ENCODE data around the gene NCOA3.

NCOA3 gene

GRCh38 chr20:47623206-47623605 is 121.5 kb downstream of the NCOA3 start:
- DNase-seq (ENCODE audit: extremely low spot score), result no peak
- TF ChIP-seq PKNOX1 (IDR thresholded peaks at IDR 0.05), result no peak
- TF ChIP-seq SUZ12 (IDR thresholded peaks at IDR 0.05), result no peak
- POLR2A ChIA-PET, result interaction anchor here (0.6 kb wide), 1 partner anchor 231 kb away, joined by 3 read pairs; no protein-coding TSS in a partner anchor
- CTCF ChIA-PET, result no interaction called here

DNA sequence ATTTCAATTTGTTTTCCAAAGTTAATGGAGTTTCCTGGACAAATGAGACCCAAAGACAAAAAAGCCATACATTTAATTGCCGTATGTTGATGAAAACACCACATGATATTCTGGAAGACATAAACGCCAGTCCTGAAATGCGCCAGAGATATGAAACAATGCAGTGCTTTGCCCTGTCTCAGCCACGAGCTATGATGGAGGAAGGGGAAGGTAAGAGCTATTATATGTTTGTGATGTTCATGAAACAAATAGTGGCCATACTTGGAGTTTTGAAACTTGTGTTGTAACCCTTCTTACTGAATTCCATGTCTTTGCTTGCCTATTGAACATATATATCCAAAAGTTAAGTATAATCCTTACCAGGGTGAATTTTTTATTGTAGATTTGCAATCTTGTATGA is 125.9 kb downstream of the NCOA3 start:
- no peak for DNase-seq (ENCODE audit: extremely low spot score)
- TF ChIP-seq TARDBP (IDR thresholded peaks at IDR 0.05) (no peak), ZNF384 (IDR thresholded peaks at IDR 0.05) (no peak), FOXM1 (IDR thresholded peaks at IDR 0.05; ENCODE audit: borderline replicate concordance) (no peak), ARNT (IDR thresholded peaks at IDR 0.05) (no peak), SP1 (IDR thresholded peaks at IDR 0.05) (no peak), CTBP1 (IDR thresholded peaks at IDR 0.05; ENCODE audit: borderline replicate concordance) (no peak), LEF1 (IDR thresholded peaks at IDR 0.05; ENCODE audit: borderline replicate concordance) (no peak), FOXA1 (IDR thresholded peaks at IDR 0.05) (no peak), L3MBTL2 (conservative IDR thresholded peaks at IDR 0.05) (no peak), ELF4 (IDR thresholded peaks at IDR 0.05) (no peak), BHLHE40 (IDR thresholded peaks at IDR 0.05; ENCODE audit: borderline replicate concordance) (no peak), SUZ12 (IDR thresholded peaks at IDR 0.05) (no peak), HDGF (IDR thresholded peaks at IDR 0.05; ENCODE audit: borderline replicate concordance) (no peak), NFRKB (IDR thresholded peaks at IDR 0.05) (no peak), FOXK2 (IDR thresholded peaks at IDR 0.05) (no peak), PKNOX1 (IDR thresholded peaks at IDR 0.05) (no peak)
- ChIA-PET CTCF (no interaction called here), POLR2A (no interaction called here)

DNA sequence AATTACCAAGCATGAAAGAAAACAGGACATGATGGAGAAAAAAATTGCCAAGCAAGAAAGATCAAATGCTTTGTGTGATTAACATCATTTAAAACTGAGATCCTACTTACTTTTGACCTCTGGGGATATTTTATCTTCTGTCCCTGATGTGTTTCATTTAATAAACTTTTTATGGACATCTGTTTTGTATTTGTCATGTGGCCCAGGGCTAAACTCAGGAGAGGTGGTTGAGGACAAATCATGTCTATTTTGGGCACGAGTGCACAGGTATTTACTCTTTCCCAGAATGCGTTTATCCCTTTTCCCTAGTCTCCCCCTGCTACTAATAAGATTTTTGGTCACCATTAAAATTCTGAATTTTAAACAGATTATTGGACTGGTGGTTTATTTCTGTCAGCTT is 128.2 kb downstream of the NCOA3 start:
- CTCF ChIA-PET, result no interaction called here
- no peak for DNase-seq (ENCODE audit: extremely low spot score)
- POLR2A ChIA-PET, result no interaction called here
- no peak for TF ChIP-seq LEF1 (IDR thresholded peaks at IDR 0.05; ENCODE audit: borderline replicate concordance)
- TF ChIP-seq FOXM1 (IDR thresholded peaks at IDR 0.05; ENCODE audit: borderline replicate concordance), result no peak
- no peak for TF ChIP-seq ARNT (IDR thresholded peaks at IDR 0.05)
- no peak for TF ChIP-seq TARDBP (IDR thresholded peaks at IDR 0.05)
- TF ChIP-seq ZNF384 (IDR thresholded peaks at IDR 0.05), result no peak
- no peak for TF ChIP-seq FOXA1 (IDR thresholded peaks at IDR 0.05)
- TF ChIP-seq L3MBTL2 (conservative IDR thresholded peaks at IDR 0.05), result no peak
- no peak for TF ChIP-seq NFRKB (IDR thresholded peaks at IDR 0.05)
- TF ChIP-seq SUZ12 (IDR thresholded peaks at IDR 0.05), result no peak
- TF ChIP-seq ELF4 (IDR thresholded peaks at IDR 0.05), result no peak
- no peak for TF ChIP-seq BHLHE40 (IDR thresholded peaks at IDR 0.05; ENCODE audit: borderline replicate concordance)
- TF ChIP-seq SP1 (IDR thresholded peaks at IDR 0.05), result no peak
- TF ChIP-seq FOXK2 (IDR thresholded peaks at IDR 0.05), result no peak
- TF ChIP-seq HDGF (IDR thresholded peaks at IDR 0.05; ENCODE audit: borderline replicate concordance), result no peak
- no peak for TF ChIP-seq PKNOX1 (IDR thresholded peaks at IDR 0.05)
- no peak for TF ChIP-seq CTBP1 (IDR thresholded peaks at IDR 0.05; ENCODE audit: borderline replicate concordance)

GRCh38 chr20:47631078-47631477 is 129.4 kb downstream of the NCOA3 start:
- DNase-seq (ENCODE audit: extremely low spot score), result no peak
- TF ChIP-seq ELF4 (IDR thresholded peaks at IDR 0.05) (no peak), SP1 (IDR thresholded peaks at IDR 0.05) (no peak), ZNF384 (IDR thresholded peaks at IDR 0.05) (no peak), FOXM1 (IDR thresholded peaks at IDR 0.05; ENCODE audit: borderline replicate concordance) (no peak), NFRKB (IDR thresholded peaks at IDR 0.05) (no peak), FOXK2 (IDR thresholded peaks at IDR 0.05) (no peak), BHLHE40 (IDR thresholded peaks at IDR 0.05; ENCODE audit: borderline replicate concordance) (no peak), L3MBTL2 (conservative IDR thresholded peaks at IDR 0.05) (no peak)
- POLR2A ChIA-PET, result no interaction called here
- CTCF ChIA-PET, result no interaction called here

DNA sequence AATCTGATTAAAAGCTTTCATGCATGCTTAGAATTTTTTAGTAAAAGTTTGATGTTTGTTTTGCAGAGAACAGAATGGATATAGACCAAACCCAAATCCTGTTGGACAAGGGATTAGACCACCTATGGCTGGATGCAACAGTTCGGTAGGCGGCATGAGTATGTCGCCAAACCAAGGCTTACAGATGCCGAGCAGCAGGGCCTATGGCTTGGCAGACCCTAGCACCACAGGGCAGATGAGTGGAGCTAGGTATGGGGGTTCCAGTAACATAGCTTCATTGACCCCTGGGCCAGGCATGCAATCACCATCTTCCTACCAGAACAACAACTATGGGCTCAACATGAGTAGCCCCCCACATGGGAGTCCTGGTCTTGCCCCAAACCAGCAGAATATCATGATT is 133.6 kb downstream of the NCOA3 start:
- ChIA-PET POLR2A (no interaction called here), CTCF (no interaction called here)
- TF ChIP-seq CTBP1 (IDR thresholded peaks at IDR 0.05; ENCODE audit: borderline replicate concordance) (no peak), BHLHE40 (IDR thresholded peaks at IDR 0.05; ENCODE audit: borderline replicate concordance) (no peak), LEF1 (IDR thresholded peaks at IDR 0.05; ENCODE audit: borderline replicate concordance) (no peak), ZNF384 (IDR thresholded peaks at IDR 0.05) (no peak), ARNT (IDR thresholded peaks at IDR 0.05) (no peak), ELF4 (IDR thresholded peaks at IDR 0.05) (no peak), FOXA1 (IDR thresholded peaks at IDR 0.05) (no peak), HDGF (IDR thresholded peaks at IDR 0.05; ENCODE audit: borderline replicate concordance) (no peak), TARDBP (IDR thresholded peaks at IDR 0.05) (no peak), PKNOX1 (IDR thresholded peaks at IDR 0.05) (no peak), SUZ12 (IDR thresholded peaks at IDR 0.05) (no peak), SP1 (IDR thresholded peaks at IDR 0.05) (no peak), NFRKB (IDR thresholded peaks at IDR 0.05) (no peak)
- no peak for DNase-seq (ENCODE audit: extremely low spot score)

DNA sequence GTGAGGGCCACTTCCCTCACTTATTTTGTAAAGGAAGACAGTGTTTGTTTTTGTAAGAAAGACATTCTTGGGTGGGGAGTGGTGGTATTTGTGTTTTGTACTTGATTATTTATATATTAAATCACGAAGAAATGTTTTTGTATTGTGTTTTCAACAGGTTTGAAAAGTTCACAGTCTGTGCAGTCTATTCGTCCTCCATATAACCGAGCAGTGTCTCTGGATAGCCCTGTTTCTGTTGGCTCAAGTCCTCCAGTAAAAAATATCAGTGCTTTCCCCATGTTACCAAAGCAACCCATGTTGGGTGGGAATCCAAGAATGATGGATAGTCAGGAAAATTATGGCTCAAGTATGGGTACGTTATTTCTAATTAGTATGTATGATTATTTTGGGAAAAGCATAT is 137.2 kb downstream of the NCOA3 start:
- DNase-seq (ENCODE audit: extremely low spot score), result no peak
- TF ChIP-seq CTBP1 (IDR thresholded peaks at IDR 0.05; ENCODE audit: borderline replicate concordance) (no peak), SP1 (IDR thresholded peaks at IDR 0.05) (no peak), FOXM1 (IDR thresholded peaks at IDR 0.05; ENCODE audit: borderline replicate concordance) (no peak), L3MBTL2 (conservative IDR thresholded peaks at IDR 0.05) (no peak), FOXA1 (IDR thresholded peaks at IDR 0.05) (no peak), ARNT (IDR thresholded peaks at IDR 0.05) (no peak), TARDBP (IDR thresholded peaks at IDR 0.05) (no peak), HDGF (IDR thresholded peaks at IDR 0.05; ENCODE audit: borderline replicate concordance) (no peak), FOXK2 (IDR thresholded peaks at IDR 0.05) (no peak), ELF4 (IDR thresholded peaks at IDR 0.05) (no peak), SUZ12 (IDR thresholded peaks at IDR 0.05) (no peak), NFRKB (IDR thresholded peaks at IDR 0.05) (no peak), LEF1 (IDR thresholded peaks at IDR 0.05; ENCODE audit: borderline replicate concordance) (no peak), ZNF384 (IDR thresholded peaks at IDR 0.05) (no peak)
- POLR2A ChIA-PET, result no interaction called here
- CTCF ChIA-PET, result no interaction called here
